ENCODE data around the gene NT5E.
A peak's percentile ranks its signal among the peaks of the same experiment; 100 is the strongest.

NT5E gene

GRCh38 chr6:85460154-85460920, 10.5 kb downstream of the NT5E start:
- peak in 1 of 2 experiments; percentile 60; a peak in 1 of 4 replicates for TF ChIP-seq REST (IDR thresholded peaks at IDR 0.05; ENCODE audit: insufficient read depth in 1 of 2, low read depth in 2 of 2, low read length in 2 of 2)
- no peak for TF ChIP-seq FOXP2 (optimal IDR thresholded peaks at IDR 0.05; ENCODE audit: borderline replicate concordance, extremely low read depth, extremely low read length, insufficient read depth)

GRCh38 chr6:85460921-85461797, 11.3 kb downstream of the NT5E start:
- TF ChIP-seq POLR2AphosphoS5 (IDR thresholded peaks at IDR 0.05; ENCODE audit: low read depth, low read length) (no peak), FOXP2 (optimal IDR thresholded peaks at IDR 0.05; ENCODE audit: borderline replicate concordance, extremely low read depth, extremely low read length, insufficient read depth) (no peak), TAF1 (IDR thresholded peaks at IDR 0.05; ENCODE audit: borderline replicate concordance, insufficient read depth, low read length) (no peak), SIN3A (IDR thresholded peaks at IDR 0.05; ENCODE audit: borderline replicate concordance, insufficient read depth, low read length) (no peak), REST (IDR thresholded peaks at IDR 0.05; ENCODE audit: insufficient read depth in 1 of 2, low read depth in 2 of 2, low read length in 2 of 2) (no peak)

- TF ChIP-seq POLR2AphosphoS5 (IDR thresholded peaks at IDR 0.05; ENCODE audit: low read depth, low read length) (no peak), TAF1 (IDR thresholded peaks at IDR 0.05; ENCODE audit: borderline replicate concordance, insufficient read depth, low read length) (no peak), FOXP2 (optimal IDR thresholded peaks at IDR 0.05; ENCODE audit: borderline replicate concordance, extremely low read depth, extremely low read length, insufficient read depth) (no peak), SIN3A (IDR thresholded peaks at IDR 0.05; ENCODE audit: borderline replicate concordance, insufficient read depth, low read length) (no peak), REST (IDR thresholded peaks at IDR 0.05; ENCODE audit: insufficient read depth in 1 of 2, low read depth in 2 of 2, low read length in 2 of 2) (no peak)
Observed at GRCh38 chr6:85461798-85462170, 11.9 kb downstream of the NT5E start.

DNA sequence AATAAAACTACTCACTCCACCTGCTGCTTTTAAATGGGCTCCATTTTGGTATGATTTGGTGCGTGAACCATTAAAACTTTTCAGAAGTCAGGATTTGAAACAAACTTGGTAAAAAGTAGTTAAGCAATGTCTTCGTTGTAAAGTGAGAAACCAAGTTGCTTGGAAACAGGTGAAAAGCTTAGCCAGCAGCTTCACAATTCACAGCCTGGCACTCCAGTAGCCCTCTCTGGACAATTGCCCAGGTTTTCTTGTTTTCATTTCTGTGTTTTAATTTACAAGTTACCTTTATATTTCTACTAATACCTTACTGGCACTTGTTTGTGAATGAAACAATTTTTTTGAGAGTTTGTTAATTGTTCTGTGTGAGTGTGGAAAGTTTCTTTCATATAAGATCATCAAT, 12.8 kb downstream of the NT5E start:
- TF ChIP-seq REST (IDR thresholded peaks at IDR 0.05; ENCODE audit: insufficient read depth in 1 of 2, low read depth in 2 of 2, low read length in 2 of 2), result no peak
- TF ChIP-seq TAF1 (IDR thresholded peaks at IDR 0.05; ENCODE audit: borderline replicate concordance, insufficient read depth, low read length), result no peak
- TF ChIP-seq FOXP2 (optimal IDR thresholded peaks at IDR 0.05; ENCODE audit: borderline replicate concordance, extremely low read depth, extremely low read length, insufficient read depth), result no peak
- TF ChIP-seq SIN3A (IDR thresholded peaks at IDR 0.05; ENCODE audit: borderline replicate concordance, insufficient read depth, low read length), result no peak
- TF ChIP-seq POLR2AphosphoS5 (IDR thresholded peaks at IDR 0.05; ENCODE audit: low read depth, low read length), result no peak

Data from PFSK-1 (cell line).